HUES48 (cell line): Measurements from ENCODE around the gene OR11H6.
"Not testable (repeated sequence)": the region's sequence is repeated elsewhere in the genome, so short reads cannot be mapped to it uniquely, and the experiment has no call there.

Source experiments
- H3K27ac ChIP-seq: one replicate; pipeline ENCODE4 v1.7.0; 2013; ENCODE audit warnings: low read depth, low read length, inconsistent platforms
- H3K27me3 ChIP-seq: 2 replicates; pipeline ENCODE4 v1.6.1; 2013; ENCODE audit warnings: mild to moderate bottlenecking, low read length; ENCODE audit not compliant: control insufficient read depth, insufficient read depth
- H3K36me3 ChIP-seq: 2 replicates; pipeline ENCODE4 v1.6.1; 2013; ENCODE audit warnings: low read length; ENCODE audit not compliant: control insufficient read depth, insufficient read depth
- H3K4me1 ChIP-seq: 2 replicates; pipeline ENCODE4 v1.6.1; 2013; ENCODE audit warnings: mild to moderate bottlenecking, low read length; ENCODE audit not compliant: control insufficient read depth, insufficient read depth
- H3K4me3 ChIP-seq: 2 replicates; pipeline ENCODE4 v1.5.1; 2013; ENCODE audit warnings: mild to moderate bottlenecking, low read depth, low read length
- H3K9ac ChIP-seq: 2 replicates; pipeline ENCODE4 v1.6.1; 2013; ENCODE audit warnings: mild to moderate bottlenecking, low read depth, low read length, moderate library complexity
- H3K9me3 ChIP-seq: 2 replicates; pipeline ENCODE4 v1.6.1; 2013; ENCODE audit warnings: low read length; ENCODE audit not compliant: control insufficient read depth, insufficient read depth

Gene OR11H6

DNA sequence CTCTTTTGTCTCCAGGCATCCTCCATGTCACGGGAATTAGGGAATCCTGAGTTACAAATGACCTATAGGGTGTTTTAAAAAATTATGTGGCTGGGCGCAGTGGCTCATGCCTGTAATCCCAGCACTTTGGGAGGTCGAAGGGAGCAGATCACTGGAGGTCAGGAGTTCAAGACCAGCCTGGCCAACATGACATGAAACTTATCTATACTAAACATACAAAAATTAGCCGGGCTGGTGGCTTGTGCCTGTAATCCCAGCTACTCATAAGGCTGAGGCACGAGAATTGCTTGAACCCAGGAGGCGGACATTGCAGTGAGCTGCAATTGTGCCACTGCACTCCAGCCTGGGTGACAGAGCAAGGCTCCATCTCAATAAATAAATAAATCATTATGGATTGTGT lies 28.3 kb upstream of the OR11H6 start:
- not testable (repeated sequence) for H3K36me3 ChIP-seq, H3K4me1 ChIP-seq, H3K27me3 ChIP-seq, H3K4me3 ChIP-seq, H3K9ac ChIP-seq, H3K27ac ChIP-seq
- peaks cover 94% of the 10 kb centered on the region for H3K9me3 ChIP-seq

DNA sequence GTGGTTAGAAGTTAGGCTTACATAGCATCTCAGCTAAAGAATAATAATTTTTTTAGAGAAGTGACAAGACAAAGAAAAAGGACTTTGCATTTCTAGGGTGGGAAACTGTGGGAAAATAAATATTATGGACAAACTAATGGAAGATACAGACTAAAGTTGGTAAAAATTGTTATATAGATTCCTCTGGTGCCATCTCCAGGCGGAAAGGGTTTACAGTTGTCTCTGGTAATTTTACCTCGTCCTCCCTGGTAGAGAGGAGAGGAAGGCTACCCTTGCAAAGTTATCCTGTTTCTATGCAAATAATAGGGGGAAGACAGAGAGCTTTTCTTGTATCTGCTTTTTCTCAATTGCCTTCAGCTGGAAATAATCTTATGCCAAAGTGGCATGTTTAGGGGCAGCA lies 27.6 kb upstream of the OR11H6 start:
- H3K9ac ChIP-seq = no peak overlapping the region
- peaks cover 94% of the 10 kb centered on the region for H3K9me3 ChIP-seq
- H3K27ac ChIP-seq = no peak overlapping the region

DNA sequence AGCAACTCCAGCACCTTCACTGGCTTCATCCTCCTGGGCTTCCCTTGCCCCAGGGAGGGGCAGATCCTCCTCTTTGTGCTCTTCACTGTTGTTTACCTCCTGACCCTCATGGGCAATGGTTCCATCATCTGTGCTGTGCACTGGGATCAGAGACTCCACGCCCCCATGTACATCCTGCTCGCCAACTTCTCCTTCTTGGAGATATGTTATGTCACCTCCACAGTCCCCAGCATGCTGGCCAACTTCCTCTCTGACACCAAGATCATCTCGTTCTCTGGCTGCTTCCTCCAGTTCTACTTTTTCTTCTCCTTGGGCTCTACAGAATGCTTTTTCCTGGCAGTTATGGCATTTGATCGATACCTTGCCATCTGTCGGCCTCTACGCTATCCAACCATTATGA lies 26.1 kb upstream of the OR11H6 start:
- Histone ChIP-seq H3K27me3 (no peaks in the 10 kb centered on the region), H3K9me3 (peaks cover 92% of the 10 kb centered on the region)

More for the DNA sequence above, 27.6 kb upstream of the OR11H6 start:
- Histone ChIP-seq H3K27me3 (no peaks in the 10 kb centered on the region), H3K4me1 (no peaks in the 10 kb centered on the region), H3K4me3 (no peak overlapping the region), H3K36me3 (no peaks in the 10 kb centered on the region)

DNA sequence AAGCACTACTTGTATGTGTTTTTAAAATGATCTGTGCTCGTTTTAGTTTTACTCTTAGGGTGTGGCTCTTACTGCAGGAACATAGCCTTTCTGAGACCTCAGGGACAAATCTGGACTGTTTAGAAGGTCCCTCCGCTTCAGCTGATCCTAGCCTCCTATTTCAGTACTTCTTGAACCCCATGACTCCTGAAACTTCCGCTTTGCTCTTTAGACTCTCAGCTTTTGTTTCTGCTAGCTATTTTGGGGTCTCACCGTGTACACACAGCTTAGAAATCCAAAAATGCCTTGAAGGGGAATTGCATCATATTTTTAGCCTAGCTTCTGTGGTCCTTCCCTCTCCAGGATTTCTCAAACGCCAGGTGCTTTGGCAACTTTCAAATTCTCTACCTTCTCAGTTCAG lies 24.5 kb upstream of the OR11H6 start:
- Histone ChIP-seq H3K4me3 (no peak overlapping the region; the same call in 1 of the 2 replicates), H3K9ac (no peak overlapping the region), H3K9me3 (peaks cover 92% of the 10 kb centered on the region), H3K36me3 (no peaks in the 10 kb centered on the region), H3K27me3 (no peaks in the 10 kb centered on the region), H3K4me1 (no peaks in the 10 kb centered on the region), H3K27ac (no peak overlapping the region)

More for the DNA sequence above, 26.1 kb upstream of the OR11H6 start:
- Histone ChIP-seq H3K27ac (no peak overlapping the region), H3K36me3 (no peaks in the 10 kb centered on the region), H3K4me3 (no peak overlapping the region), H3K9ac (no peak overlapping the region), H3K4me1 (no peaks in the 10 kb centered on the region)

DNA sequence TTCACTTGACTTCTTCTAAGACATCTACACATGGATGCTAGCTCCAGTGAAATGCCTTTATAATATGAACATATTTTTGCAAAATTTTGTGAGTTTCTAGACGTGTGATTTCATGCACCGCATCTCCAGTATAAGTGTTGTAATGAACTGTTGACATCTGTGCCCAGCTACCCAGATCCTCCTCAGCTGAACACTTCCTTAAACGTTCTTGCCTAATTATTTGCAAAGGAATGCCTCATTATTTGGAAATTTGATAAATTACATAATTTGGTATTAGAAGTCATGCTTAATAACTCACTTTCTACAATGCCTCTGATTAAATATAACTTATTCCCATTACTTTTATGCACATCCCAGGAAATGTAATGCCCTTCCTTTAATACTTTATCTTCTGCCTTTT lies 18.8 kb upstream of the OR11H6 start:
- H3K9ac ChIP-seq = no peak overlapping the region
- no peak overlapping the region for H3K4me3 ChIP-seq
- H3K4me1 ChIP-seq = no peaks in the 10 kb centered on the region
- no peaks in the 10 kb centered on the region for H3K27me3 ChIP-seq
- H3K36me3 ChIP-seq = no peaks in the 10 kb centered on the region
- no peak overlapping the region for H3K27ac ChIP-seq
- peaks cover 92% of the 10 kb centered on the region for H3K9me3 ChIP-seq

DNA sequence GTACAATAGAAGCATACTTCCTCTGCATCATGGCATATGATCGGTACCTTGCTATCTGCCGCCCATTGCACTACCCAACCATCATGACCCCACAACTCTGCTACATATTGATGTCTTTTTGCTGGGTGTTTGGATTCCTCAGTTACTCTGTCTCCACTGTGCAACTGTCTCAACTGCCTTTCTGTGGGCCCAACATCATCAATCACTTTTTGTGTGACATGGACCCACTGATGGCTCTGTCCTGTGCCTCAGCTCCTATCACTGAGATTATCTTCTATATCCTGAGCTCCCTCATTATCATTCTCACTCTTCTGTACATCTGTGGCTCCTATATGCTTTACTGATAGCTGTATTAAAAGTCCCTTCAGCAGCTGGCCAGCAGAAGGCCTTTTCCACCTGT lies 13.9 kb upstream of the OR11H6 start:
- Histone ChIP-seq H3K9ac (no peak overlapping the region), H3K27ac (no peak overlapping the region), H3K27me3 (no peaks in the 10 kb centered on the region), H3K9me3 (peaks cover 78% of the 10 kb centered on the region), H3K4me1 (no peaks in the 10 kb centered on the region), H3K36me3 (no peaks in the 10 kb centered on the region), H3K4me3 (no peak overlapping the region)

DNA sequence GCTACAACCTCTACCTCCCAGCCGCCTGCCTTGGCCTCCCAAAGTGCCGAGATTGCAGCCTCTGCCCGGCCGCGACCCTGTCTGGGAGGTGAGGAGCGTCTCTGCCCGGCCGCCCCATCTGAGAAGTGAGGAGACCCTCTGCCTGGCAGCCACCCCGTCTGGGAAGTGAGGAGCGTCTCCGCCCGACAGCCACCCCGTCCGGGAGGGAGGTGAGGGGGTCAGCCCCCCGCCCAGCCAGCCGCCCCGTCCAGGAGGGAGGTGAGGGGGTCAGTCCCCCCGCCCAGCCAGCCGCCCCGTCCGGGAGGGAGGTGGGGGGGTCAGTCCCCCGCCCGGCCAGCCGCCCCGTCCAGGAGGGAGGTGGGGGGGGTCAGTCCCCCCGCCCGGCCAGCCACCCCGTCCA lies 11.1 kb upstream of the OR11H6 start:
- peaks cover 69% of the 10 kb centered on the region for H3K9me3 ChIP-seq
- not testable (repeated sequence) for H3K4me1 ChIP-seq, H3K4me3 ChIP-seq, H3K9ac ChIP-seq, H3K27ac ChIP-seq, H3K36me3 ChIP-seq, H3K27me3 ChIP-seq

DNA sequence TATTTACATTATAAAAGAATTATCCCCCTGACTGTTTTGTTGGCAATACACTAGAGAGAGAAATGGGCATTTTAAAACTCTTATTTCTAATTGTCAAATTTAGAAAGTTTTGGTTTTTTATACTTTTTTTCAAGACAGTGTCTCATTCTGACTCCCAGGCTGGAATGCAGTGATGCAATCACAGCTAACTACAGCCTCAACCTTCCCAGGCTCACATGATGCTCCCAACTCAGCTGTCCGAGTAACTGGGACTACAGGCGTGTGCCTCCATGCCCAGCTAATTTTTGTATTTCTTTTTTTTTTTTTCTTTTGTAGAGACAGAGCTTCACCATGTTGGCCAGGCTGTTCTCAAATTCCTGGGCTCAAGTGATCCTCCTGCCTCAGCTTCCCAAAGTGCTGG lies 8.3 kb upstream of the OR11H6 start:
- no peaks in the 10 kb centered on the region for H3K36me3 ChIP-seq
- peaks cover 68% of the 10 kb centered on the region for H3K9me3 ChIP-seq
- H3K4me3 ChIP-seq = no peak overlapping the region
- H3K9ac ChIP-seq = no peak overlapping the region
- no peak overlapping the region for H3K27ac ChIP-seq
- no peaks in the 10 kb centered on the region for H3K27me3 ChIP-seq
- no peaks in the 10 kb centered on the region for H3K4me1 ChIP-seq

DNA sequence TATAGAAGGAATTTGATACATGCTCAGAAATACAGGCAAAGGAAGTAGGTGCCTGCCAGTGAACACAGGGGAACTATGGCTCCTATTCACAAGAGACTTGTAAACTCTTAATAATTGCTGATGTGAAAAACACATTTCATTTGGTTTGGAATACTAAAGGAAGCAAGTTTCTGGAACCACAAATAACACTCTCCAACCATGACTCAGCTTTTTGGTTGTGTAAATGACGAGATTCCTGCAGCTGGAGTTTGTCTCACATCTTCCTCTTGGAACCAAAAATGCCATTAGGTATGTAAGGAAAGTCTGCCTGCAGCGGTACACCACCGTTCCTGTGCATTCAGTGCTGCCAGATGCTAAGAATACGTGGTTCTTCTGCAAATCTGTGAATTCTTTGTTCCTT lies 4.5 kb upstream of the OR11H6 start:
- H3K9ac ChIP-seq = no peak overlapping the region
- H3K4me3 ChIP-seq = no peak overlapping the region
- H3K27ac ChIP-seq = no peak overlapping the region
- no peaks in the 10 kb centered on the region for H3K36me3 ChIP-seq
- peaks cover 77% of the 10 kb centered on the region for H3K9me3 ChIP-seq
- no peaks in the 10 kb centered on the region for H3K4me1 ChIP-seq
- H3K27me3 ChIP-seq = no peaks in the 10 kb centered on the region

DNA sequence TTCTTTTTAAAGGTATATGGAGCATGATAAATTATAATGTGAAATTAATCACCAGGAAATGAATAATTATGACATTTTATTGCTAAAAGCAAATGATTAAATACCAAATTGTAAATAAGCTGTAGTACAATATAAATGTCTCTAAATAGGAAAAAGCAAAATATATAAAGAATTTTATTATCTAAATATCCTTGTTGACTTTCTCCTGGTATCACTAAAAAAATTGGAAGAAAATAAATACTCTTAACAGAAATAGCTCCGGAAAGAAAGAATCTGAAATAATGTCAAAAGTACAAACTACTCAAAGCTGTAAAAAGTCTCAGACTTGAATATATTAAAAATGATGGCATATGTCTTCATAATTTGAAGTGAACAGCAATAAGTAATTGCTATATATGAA lies 5.2 kb downstream of the OR11H6 start, which contains the start of gene OR11H7:
Gene OR11H7, plus strand, starts transcription at position 301 of the 400 bp plus-strand sequence.
- Histone ChIP-seq H3K9me3 (peaks cover 60% of the 10 kb centered on the region), H3K36me3 (no peaks in the 10 kb centered on the region)

DNA sequence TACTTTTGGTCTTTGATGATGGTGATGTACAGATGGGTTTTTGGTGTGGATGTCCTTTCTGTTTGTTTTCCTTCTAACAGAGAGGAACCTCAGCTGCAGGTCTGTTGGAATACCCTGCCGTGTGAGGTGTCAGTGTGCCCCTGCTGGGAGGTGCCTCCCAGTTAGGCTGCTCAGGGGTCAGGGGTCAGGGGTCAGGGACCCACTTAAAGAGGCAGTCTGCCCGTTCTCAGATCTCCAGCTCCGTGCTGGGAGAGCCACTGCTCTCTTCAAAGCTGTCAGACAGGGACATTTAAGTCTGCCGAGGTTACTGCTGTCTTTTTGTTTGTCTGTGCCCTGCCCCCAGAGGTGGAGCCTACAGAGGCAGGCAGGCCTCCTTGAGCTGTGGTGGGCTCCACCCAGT lies 11.9 kb downstream of the OR11H6 start:
- H3K36me3 ChIP-seq, H3K4me3 ChIP-seq, H3K9ac ChIP-seq, H3K4me1 ChIP-seq, H3K27ac ChIP-seq, H3K27me3 ChIP-seq: not testable (repeated sequence)
- H3K9me3 ChIP-seq = peaks cover 18% of the 10 kb centered on the region

More for the DNA sequence above, 5.2 kb downstream of the OR11H6 start, which contains the start of gene OR11H7:
- Histone ChIP-seq H3K4me1 (no peaks in the 10 kb centered on the region), H3K27me3 (no peaks in the 10 kb centered on the region), H3K4me3 (no peak within 1 kb of the TSS), H3K9ac (no peak within 1 kb of the TSS), H3K27ac (no peak within 1 kb of the TSS)
